WTC11 (cell line): Measurements from ENCODE around the gene BFSP1. TPM values are rescaled to one million over a fixed set of nuclear protein-coding genes. Genes with fewer than 3 reads are reported as not detected.
A peak's percentile ranks its signal among the peaks of the same experiment; 100 is the strongest.

ENCODE experiments used
- ATAC-seq: fragments of 200-7000 bp; cut with Tn5 transposase; 2 replicates; pipeline ENCODE4 v1.10.0; 2021; ENCODE audit warnings: mild to moderate bottlenecking, moderate library complexity
- CTCF ChIA-PET: fragments of 300-600 bp; sonication (Branson Sonifier 250); formaldehyde crosslinking; loops from one replicate; lab custom pipeline; 2021; ENCODE audit warnings: antibody characterized with exemption; lab: Charles Lee
- POLR2A ChIA-PET: fragments of 350-600 bp; sonication (Branson Sonifier 250); formaldehyde crosslinking; loops from one replicate; lab custom pipeline; 2021; ENCODE audit warnings: antibody characterized with exemption; lab: Charles Lee
- DNase-seq: peaks from one replicate; pipeline ENCODE4 v3.0.0; 2021; ENCODE audit warnings: low spot score
- H3K27ac Mint-ChIP-seq: 2 replicates; pipeline ENCODE4 v1.8.0; 2021; ENCODE audit warnings: mixed read lengths
- H3K27me3 Mint-ChIP-seq: 2 replicates; pipeline ENCODE4 v1.8.0; 2021; ENCODE audit warnings: low read depth, mild to moderate bottlenecking, moderate library complexity, mixed read lengths
- H3K36me3 Mint-ChIP-seq: 2 replicates; pipeline ENCODE4 v1.8.0; 2021; ENCODE audit warnings: mixed read lengths
- H3K4me1 Mint-ChIP-seq: 2 replicates; pipeline ENCODE4 v1.8.0; 2022; ENCODE audit warnings: mixed read lengths
- H3K4me3 Mint-ChIP-seq: 2 replicates; pipeline ENCODE4 v1.8.0; 2021; ENCODE audit warnings: mild to moderate bottlenecking, moderate library complexity, mixed read lengths
- H3K9me3 Mint-ChIP-seq: 2 replicates; pipeline ENCODE4 v1.8.0; 2021; ENCODE audit warnings: mixed read lengths
- CBFB ChIP-seq: sonication (generic); formaldehyde crosslinking; IDR thresholded peaks from 2 replicates; pipeline ENCODE4 v1.8.1; 2022; ENCODE audit warnings: mild to moderate bottlenecking, low read depth, missing genetic modification reagents
- CDX4 ChIP-seq: fragments of 250-450 bp; sonication (Bioruptor Pico); IDR thresholded peaks from 2 replicates; pipeline ENCODE4 v1.9.0; 2021; ENCODE audit warnings: moderate library complexity, mild to moderate bottlenecking, inconsistent platforms, borderline replicate concordance
- CREB1 ChIP-seq: sonication (generic); formaldehyde crosslinking; IDR thresholded peaks from 2 replicates; pipeline ENCODE4 v1.8.0; 2023; ENCODE audit warnings: mild to moderate bottlenecking, missing genetic modification reagents
- GABPB1 ChIP-seq: sonication (generic); formaldehyde crosslinking; IDR thresholded peaks from 2 replicates; pipeline ENCODE4 v1.8.1; 2023; ENCODE audit warnings: mild to moderate bottlenecking, missing genetic modification reagents
- GRHL2 ChIP-seq: fragments of 250-450 bp; sonication (Bioruptor Pico); IDR thresholded peaks from 2 replicates; pipeline ENCODE4 v1.8.0; 2022; ENCODE audit warnings: mild to moderate bottlenecking, moderate library complexity; ENCODE audit not compliant: insufficient replicate concordance, severe bottlenecking
- IRF2 ChIP-seq: sonication (generic); formaldehyde crosslinking; IDR thresholded peaks from 2 replicates; pipeline ENCODE4 v1.8.0; 2022; ENCODE audit warnings: low read depth, missing genetic modification reagents, borderline replicate concordance
- KAT7 ChIP-seq: sonication (generic); formaldehyde crosslinking; IDR thresholded peaks from 2 replicates; pipeline ENCODE4 v1.8.1; 2023; ENCODE audit warnings: missing genetic modification reagents, mild to moderate bottlenecking, borderline replicate concordance
- NFATC4 ChIP-seq: fragments of 250-450 bp; sonication (Bioruptor Pico); IDR thresholded peaks from 2 replicates; pipeline ENCODE4 v1.9.0; 2021; ENCODE audit warnings: mild to moderate bottlenecking
- NFE2L1 ChIP-seq: sonication (generic); formaldehyde crosslinking; IDR thresholded peaks from 2 replicates; pipeline ENCODE4 v1.8.1; 2023; ENCODE audit warnings: missing genetic modification reagents
- PREB ChIP-seq: sonication (generic); formaldehyde crosslinking; IDR thresholded peaks from 2 replicates; pipeline ENCODE4 v1.8.1; 2022; ENCODE audit warnings: mild to moderate bottlenecking, missing genetic modification reagents, moderate library complexity, borderline replicate concordance
- RORB ChIP-seq: fragments of 250-450 bp; sonication (Bioruptor Pico); IDR thresholded peaks from 2 replicates; pipeline ENCODE4 v1.9.0; 2021; ENCODE audit warnings: mild to moderate bottlenecking
- SOX15 ChIP-seq: fragments of 250-450 bp; sonication (Bioruptor Pico); IDR thresholded peaks from 2 replicates; pipeline ENCODE4 v1.9.0; 2021; ENCODE audit warnings: mild to moderate bottlenecking
- ZNF219 ChIP-seq: sonication (generic); formaldehyde crosslinking; IDR thresholded peaks from 2 replicates; pipeline ENCODE4 v1.8.0; 2023; ENCODE audit warnings: missing genetic modification reagents, mild to moderate bottlenecking, borderline replicate concordance
- ZNF232 ChIP-seq: sonication (generic); formaldehyde crosslinking; IDR thresholded peaks from 2 replicates; pipeline ENCODE4 v1.8.0; 2022; ENCODE audit warnings: mild to moderate bottlenecking, missing genetic modification reagents
- ZNF425 ChIP-seq: fragments of 250-450 bp; sonication (Bioruptor Pico); conservative IDR thresholded peaks from 2 replicates; pipeline ENCODE4 v1.9.0; 2021; ENCODE audit warnings: mild to moderate bottlenecking
- ZNF512 ChIP-seq: sonication (generic); formaldehyde crosslinking; IDR thresholded peaks from 2 replicates; pipeline ENCODE4 v1.8.1; 2022; ENCODE audit warnings: missing genetic modification reagents, borderline replicate concordance
- total RNA-seq: library from RNA; stranded (reverse); gene quantifications from 3 replicates; pipeline ENCODE4 v1.2.3, GENCODE V29; 2021
- TF ChIP-seq, protein P1 (sequence below): sonication (generic); formaldehyde crosslinking; IDR thresholded peaks from 2 replicates; pipeline ENCODE4 v1.8.0; 2022; ENCODE audit warnings: mild to moderate bottlenecking, missing genetic modification reagents
- TF ChIP-seq, protein P2 (sequence below): sonication (generic); formaldehyde crosslinking; conservative IDR thresholded peaks from 2 replicates; pipeline ENCODE4 v1.8.1; 2022; ENCODE audit warnings: mild to moderate bottlenecking, missing genetic modification reagents
- TF ChIP-seq, protein P3 (sequence below): sonication (generic); formaldehyde crosslinking; IDR thresholded peaks from 2 replicates; pipeline ENCODE4 v1.8.1; 2023; ENCODE audit warnings: mild to moderate bottlenecking, moderate library complexity, missing genetic modification reagents
- TF ChIP-seq, protein P4 (sequence below): sonication (generic); formaldehyde crosslinking; IDR thresholded peaks from 2 replicates; pipeline ENCODE4 v1.8.1; 2023; ENCODE audit warnings: mild to moderate bottlenecking, missing genetic modification reagents, moderate library complexity
- TF ChIP-seq, protein P5 (sequence below): fragments of 250-450 bp; sonication (Bioruptor Pico); IDR thresholded peaks from 2 replicates; pipeline ENCODE4 v1.9.0; 2021; ENCODE audit warnings: mild to moderate bottlenecking, borderline replicate concordance

The BFSP1 gene
- total RNA-seq, 1 experiment from 2014 or later, result 3.0 TPM

- CTCF ChIA-PET, result no interaction called here
- no peaks in the 10 kb centered on the region for H3K9me3 Mint-ChIP-seq
- no peak for TF ChIP-seq GRHL2 (CRISPR knock-in tag)
- TF ChIP-seq, protein P1, sequence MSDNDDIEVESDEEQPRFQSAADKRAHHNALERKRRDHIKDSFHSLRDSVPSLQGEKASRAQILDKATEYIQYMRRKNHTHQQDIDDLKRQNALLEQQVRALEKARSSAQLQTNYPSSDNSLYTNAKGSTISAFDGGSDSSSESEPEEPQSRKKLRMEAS (CRISPR knock-in tag), result no peak
- TF ChIP-seq, all 79 proteins: peak for 0
- Mint-ChIP-seq H3K4me1 (no peaks in the 10 kb centered on the region), H3K36me3 (no peaks in the 10 kb centered on the region), H3K27ac (no peak overlapping the region), H3K4me3 (no peak overlapping the region), H3K27me3 (no peaks in the 10 kb centered on the region)
- DNase-seq, result no peak
- POLR2A ChIA-PET, result no interaction called here
- ATAC-seq, result no peak
Measured at GRCh38 chr20:17473659-17474058, 57.5 kb downstream of the BFSP1 start.

DNA sequence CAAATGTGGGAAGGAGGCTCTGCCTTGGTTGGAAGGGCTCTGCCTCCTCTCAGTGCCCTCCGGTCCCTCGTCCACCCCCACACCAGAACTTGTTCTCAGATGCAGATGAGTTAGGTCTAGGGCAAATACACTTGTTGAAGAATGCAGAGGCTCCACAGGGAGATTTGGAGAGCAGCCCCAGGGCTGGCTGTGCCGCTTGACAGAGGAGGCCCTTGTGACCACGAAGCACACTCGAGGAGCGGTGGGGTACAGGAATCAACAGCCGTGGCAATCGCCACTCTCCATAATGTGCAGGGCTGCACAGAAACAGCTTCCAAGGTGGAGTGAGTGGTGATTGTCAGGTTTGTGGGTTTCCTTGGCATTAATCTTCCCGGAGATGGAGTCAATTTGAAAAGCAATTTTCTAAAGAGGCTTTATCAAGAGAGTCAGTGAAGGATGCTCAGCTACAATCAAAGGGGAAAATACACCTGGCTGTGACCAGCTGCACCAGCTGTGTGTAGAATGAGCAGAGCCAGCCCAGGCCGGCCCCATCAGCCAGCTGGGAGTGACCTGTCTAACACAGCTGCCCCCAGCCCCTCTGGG, 59.5 kb downstream of the BFSP1 start:
- no peaks in the 10 kb centered on the region for H3K9me3 Mint-ChIP-seq
- no peak overlapping the region for H3K27ac Mint-ChIP-seq
- H3K4me1 Mint-ChIP-seq, result no peaks in the 10 kb centered on the region
- ATAC-seq (peak; percentile 20), DNase-seq (no peak)
- no peak overlapping the region for H3K4me3 Mint-ChIP-seq
- no peaks in the 10 kb centered on the region for H3K27me3 Mint-ChIP-seq
- CTCF ChIA-PET, result interaction anchor here (1.3 kb wide), 1 partner anchor 40 kb away, joined by 4 read pairs; no protein-coding TSS in a partner anchor
- no peaks in the 10 kb centered on the region for H3K36me3 Mint-ChIP-seq
- POLR2A ChIA-PET, result no interaction called here
- TF ChIP-seq PREB (CRISPR knock-in tag) (no peak), CREB1 (CRISPR knock-in tag) (no peak), ZNF232 (no peak), NFE2L1 (CRISPR knock-in tag) (no peak), ZNF512 (CRISPR knock-in tag) (no peak), NFATC4 (no peak), CBFB (CRISPR knock-in tag) (no peak), RORB (CRISPR knock-in tag) (no peak), CDX4 (CRISPR knock-in tag) (no peak), ZNF425 (CRISPR knock-in tag) (no peak), ZNF219 (CRISPR knock-in tag) (no peak), KAT7 (CRISPR knock-in tag) (no peak), SOX15 (CRISPR knock-in tag) (no peak), IRF2 (CRISPR knock-in tag) (no peak), GABPB1 (CRISPR knock-in tag) (no peak)
- TF ChIP-seq, protein P2, sequence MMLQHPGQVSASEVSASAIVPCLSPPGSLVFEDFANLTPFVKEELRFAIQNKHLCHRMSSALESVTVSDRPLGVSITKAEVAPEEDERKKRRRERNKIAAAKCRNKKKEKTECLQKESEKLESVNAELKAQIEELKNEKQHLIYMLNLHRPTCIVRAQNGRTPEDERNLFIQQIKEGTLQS (CRISPR knock-in tag), result no peak
- TF ChIP-seq, protein P3, sequence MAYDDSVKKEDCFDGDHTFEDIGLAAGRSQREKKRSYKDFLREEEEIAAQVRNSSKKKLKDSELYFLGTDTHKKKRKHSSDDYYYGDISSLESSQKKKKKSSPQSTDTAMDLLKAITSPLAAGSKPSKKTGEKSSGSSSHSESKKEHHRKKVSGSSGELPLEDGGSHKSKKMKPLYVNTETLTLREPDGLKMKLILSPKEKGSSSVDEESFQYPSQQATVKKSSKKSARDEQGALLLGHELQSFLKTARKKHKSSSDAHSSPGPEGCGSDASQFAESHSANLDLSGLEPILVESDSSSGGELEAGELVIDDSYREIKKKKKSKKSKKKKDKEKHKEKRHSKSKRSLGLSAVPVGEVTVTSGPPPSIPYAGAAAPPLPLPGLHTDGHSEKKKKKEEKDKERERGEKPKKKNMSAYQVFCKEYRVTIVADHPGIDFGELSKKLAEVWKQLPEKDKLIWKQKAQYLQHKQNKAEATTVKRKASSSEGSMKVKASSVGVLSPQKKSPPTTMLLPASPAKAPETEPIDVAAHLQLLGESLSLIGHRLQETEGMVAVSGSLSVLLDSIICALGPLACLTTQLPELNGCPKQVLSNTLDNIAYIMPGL, result no peak
- TF ChIP-seq, protein P4, sequence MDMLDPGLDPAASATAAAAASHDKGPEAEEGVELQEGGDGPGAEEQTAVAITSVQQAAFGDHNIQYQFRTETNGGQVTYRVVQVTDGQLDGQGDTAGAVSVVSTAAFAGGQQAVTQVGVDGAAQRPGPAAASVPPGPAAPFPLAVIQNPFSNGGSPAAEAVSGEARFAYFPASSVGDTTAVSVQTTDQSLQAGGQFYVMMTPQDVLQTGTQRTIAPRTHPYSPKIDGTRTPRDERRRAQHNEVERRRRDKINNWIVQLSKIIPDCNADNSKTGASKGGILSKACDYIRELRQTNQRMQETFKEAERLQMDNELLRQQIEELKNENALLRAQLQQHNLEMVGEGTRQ (CRISPR knock-in tag), result no peak
- TF ChIP-seq, protein P5, sequence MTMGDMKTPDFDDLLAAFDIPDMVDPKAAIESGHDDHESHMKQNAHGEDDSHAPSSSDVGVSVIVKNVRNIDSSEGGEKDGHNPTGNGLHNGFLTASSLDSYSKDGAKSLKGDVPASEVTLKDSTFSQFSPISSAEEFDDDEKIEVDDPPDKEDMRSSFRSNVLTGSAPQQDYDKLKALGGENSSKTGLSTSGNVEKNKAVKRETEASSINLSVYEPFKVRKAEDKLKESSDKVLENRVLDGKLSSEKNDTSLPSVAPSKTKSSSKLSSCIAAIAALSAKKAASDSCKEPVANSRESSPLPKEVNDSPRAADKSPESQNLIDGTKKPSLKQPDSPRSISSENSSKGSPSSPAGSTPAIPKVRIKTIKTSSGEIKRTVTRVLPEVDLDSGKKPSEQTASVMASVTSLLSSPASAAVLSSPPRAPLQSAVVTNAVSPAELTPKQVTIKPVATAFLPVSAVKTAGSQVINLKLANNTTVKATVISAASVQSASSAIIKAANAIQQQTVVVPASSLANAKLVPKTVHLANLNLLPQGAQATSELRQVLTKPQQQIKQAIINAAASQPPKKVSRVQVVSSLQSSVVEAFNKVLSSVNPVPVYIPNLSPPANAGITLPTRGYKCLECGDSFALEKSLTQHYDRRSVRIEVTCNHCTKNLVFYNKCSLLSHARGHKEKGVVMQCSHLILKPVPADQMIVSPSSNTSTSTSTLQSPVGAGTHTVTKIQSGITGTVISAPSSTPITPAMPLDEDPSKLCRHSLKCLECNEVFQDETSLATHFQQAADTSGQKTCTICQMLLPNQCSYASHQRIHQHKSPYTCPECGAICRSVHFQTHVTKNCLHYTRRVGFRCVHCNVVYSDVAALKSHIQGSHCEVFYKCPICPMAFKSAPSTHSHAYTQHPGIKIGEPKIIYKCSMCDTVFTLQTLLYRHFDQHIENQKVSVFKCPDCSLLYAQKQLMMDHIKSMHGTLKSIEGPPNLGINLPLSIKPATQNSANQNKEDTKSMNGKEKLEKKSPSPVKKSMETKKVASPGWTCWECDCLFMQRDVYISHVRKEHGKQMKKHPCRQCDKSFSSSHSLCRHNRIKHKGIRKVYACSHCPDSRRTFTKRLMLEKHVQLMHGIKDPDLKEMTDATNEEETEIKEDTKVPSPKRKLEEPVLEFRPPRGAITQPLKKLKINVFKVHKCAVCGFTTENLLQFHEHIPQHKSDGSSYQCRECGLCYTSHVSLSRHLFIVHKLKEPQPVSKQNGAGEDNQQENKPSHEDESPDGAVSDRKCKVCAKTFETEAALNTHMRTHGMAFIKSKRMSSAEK, result no peak
